H1 (cell line): ENCODE data around the gene UFSP2. TPM values are rescaled to one million over a fixed set of nuclear protein-coding genes. Genes with fewer than 3 reads are reported as not detected.

Experiments
- ATF3 ChIP-seq: IDR thresholded peaks from 2 replicates; pipeline ENCODE4 v1.6.1; 2011; ENCODE audit warnings: low read depth, mild to moderate bottlenecking, low read length; ENCODE audit not compliant: insufficient read depth
- CBX8 ChIP-seq: fragments of 300-800, 300-1000 bp; sonication (generic); IDR thresholded peaks from 2 replicates; pipeline ENCODE4 v1.7.1; 2016; ENCODE audit warnings: low read depth, low read length, borderline replicate concordance
- EP300 ChIP-seq, 2 experiments: IDR thresholded peaks; 1 replicate in 1 of 2; 2 replicates in 1 of 2; pipeline ENCODE4 v1.6.1; 2011 to 2012; ENCODE audit warnings: low read depth in 2 of 2, low read length in 2 of 2, mild to moderate bottlenecking in 2 of 2, borderline replicate concordance in 1 of 2, inconsistent platforms in 1 of 2, moderate library complexity in 1 of 2
- KDM5A ChIP-seq: fragments of 200-600 bp; IDR thresholded peaks from 2 replicates; pipeline ENCODE4 v1.7.1; 2012; ENCODE audit warnings: mild to moderate bottlenecking, low read length, inconsistent platforms, mixed read lengths
- NANOG ChIP-seq: IDR thresholded peaks from 2 replicates; pipeline ENCODE4 v1.6.1; 2011; ENCODE audit warnings: low read length, low read depth, mild to moderate bottlenecking, inconsistent platforms; ENCODE audit not compliant: insufficient read depth, poor library complexity, severe bottlenecking
- NRF1 ChIP-seq: IDR thresholded peaks from 2 replicates; pipeline ENCODE4 v1.6.1; 2011; ENCODE audit warnings: mild to moderate bottlenecking, low read depth, low read length, improper control_type of control experiment
- RAD21 ChIP-seq, 2 experiments: IDR thresholded peaks in 1 of 2; conservative IDR thresholded peaks in 1 of 2; 2 replicates each; pipeline ENCODE4 v1.6.1; 2011; ENCODE audit warnings: low read depth in 2 of 2, low read length in 2 of 2, improper control_type of control experiment in 1 of 2, inconsistent platforms in 1 of 2, mild to moderate bottlenecking in 1 of 2, moderate library complexity in 1 of 2
- RXRA ChIP-seq: IDR thresholded peaks from 2 replicates; pipeline ENCODE4 v1.6.1; 2011; ENCODE audit warnings: low read depth, mild to moderate bottlenecking, low read length, moderate library complexity; ENCODE audit not compliant: insufficient read depth
- SIN3A ChIP-seq, 2 experiments: IDR thresholded peaks in 1 of 2; conservative IDR thresholded peaks in 1 of 2; 2 replicates each; pipeline ENCODE4 v1.6.1; 2011 to 2012; ENCODE audit warnings: low read length in 2 of 2, improper control_type of control experiment in 1 of 2, low read depth in 1 of 2, mild to moderate bottlenecking in 1 of 2
- SP2 ChIP-seq: IDR thresholded peaks from 2 replicates; pipeline ENCODE4 v1.6.1; 2012; ENCODE audit warnings: mild to moderate bottlenecking, low read length, inconsistent platforms
- SRF ChIP-seq: IDR thresholded peaks from 2 replicates; pipeline ENCODE4 v1.6.1; 2011; ENCODE audit warnings: mild to moderate bottlenecking, low read depth, low read length, moderate library complexity
- TEAD4 ChIP-seq: IDR thresholded peaks from 2 replicates; pipeline ENCODE4 v1.6.1; 2012; ENCODE audit warnings: low read depth, low read length, inconsistent platforms, mixed read lengths
- polyA plus RNA-seq, 7 experiments: library from polyadenylated mRNA; depleted of rRNA in 3 of 7; stranded (reverse) in 5 of 7; unstranded in 2 of 7; fragments of >200 nt in 5 of 7; fragments of 200-250 nt in 2 of 7; gene quantifications; 1 replicate in 5 of 7; 2 replicates in 1 of 7; 4 replicates in 1 of 7; pipeline versions ENCODE4 v1.2.1 to v1.2.3, GENCODE V29; 2011 to 2013; ENCODE audit warnings: missing spikeins in 2 of 7, mixed read lengths in 2 of 7
- total RNA-seq: library from RNA; stranded (reverse); fragmentation: NEBNext Ultra II Directional; extraction: Animal tissue kit (Norgen Biotek cat#: 25700); gene quantifications from 2 replicates; pipeline ENCODE4 v1.2.1, GENCODE V29; 2021

Gene UFSP2
- total and polyA plus RNA-seq, 2 of the 8 experiments (the other 6 are each of a cell fraction or from before 2014, with no cell fraction given), result 22.9 to 26.0 TPM

- TF ChIP-seq RXRA, result no peak
- peak in 1 of 2 experiments; percentile 99; a peak in 2 of 3 replicates for TF ChIP-seq EP300 (IDR thresholded peaks at IDR 0.05; ENCODE audit: borderline replicate concordance in 1 of 2, low read depth in 2 of 2, low read length in 2 of 2)
- no peak for TF ChIP-seq NRF1
- TF ChIP-seq NANOG, result no peak
- TF ChIP-seq CBX8, result no peak
- no peak for TF ChIP-seq ATF3
- no peak for TF ChIP-seq SRF
- peak; percentile 40; the same call in 1 of the 2 replicates for TF ChIP-seq KDM5A
- TF ChIP-seq TEAD4, result no peak
- TF ChIP-seq RAD21 (IDR thresholded peaks at IDR 0.05 in 1 of 2, conservative IDR thresholded peaks at IDR 0.05 in 1 of 2; ENCODE audit: low read depth in 2 of 2, low read length in 2 of 2), result peak in 1 of 2 experiments; percentile 7; a peak in 1 of 4 replicates
- no peak for TF ChIP-seq SP2
- TF ChIP-seq SIN3A (conservative IDR thresholded peaks at IDR 0.05 in 1 of 2, IDR thresholded peaks at IDR 0.05 in 1 of 2; ENCODE audit: low read depth in 1 of 2, low read length in 2 of 2), result peak; percentile 98
- TF ChIP-seq, all 59 proteins: peak for 28
These were observed at the start of gene UFSP2 (continued) for GRCh38 chr4:185425647-185426352.
